AG04449 (cell line): ENCODE measurements around the gene GALNT5.

ENCODE experiments used
- CTCF ChIA-PET: fragments of 350-600 bp; formaldehyde crosslinking; extraction: SDS; loops from one replicate; lab custom pipeline; 2021; ENCODE audit warnings: antibody characterized with exemption; lab: Yijun Ruan, JAX
- POLR2A ChIA-PET: fragments of 400-600, 350-600 bp; formaldehyde crosslinking; extraction: SDS; loops from one replicate; lab custom pipeline; 2020; ENCODE audit warnings: antibody characterized with exemption, inconsistent platforms; lab: Yijun Ruan, JAX
- DNase-seq: peaks from one replicate; pipeline ENCODE4 v3.0.0-alpha.2; 2010; ENCODE audit warnings: low read depth, low spot score
- H3K4me3 ChIP-seq: 2 replicates; pipeline ENCODE4 v1.5.1; 2011; ENCODE audit warnings: low read depth, mild to moderate bottlenecking, control low read depth, low read length
- TF ChIP-seq, protein P1 (sequence below): IDR thresholded peaks from one replicate; pipeline ENCODE4 v1.5.1; 2011; ENCODE audit warnings: mild to moderate bottlenecking, moderate library complexity, low read length, control low read depth, inconsistent platforms; ENCODE audit not compliant: insufficient read depth; ENCODE audit errors: missing control alignments

The GALNT5 gene

GRCh38 chr2:157259960-157260359, 2.5 kb downstream of the GALNT5 start:
- TF ChIP-seq, protein P1, sequence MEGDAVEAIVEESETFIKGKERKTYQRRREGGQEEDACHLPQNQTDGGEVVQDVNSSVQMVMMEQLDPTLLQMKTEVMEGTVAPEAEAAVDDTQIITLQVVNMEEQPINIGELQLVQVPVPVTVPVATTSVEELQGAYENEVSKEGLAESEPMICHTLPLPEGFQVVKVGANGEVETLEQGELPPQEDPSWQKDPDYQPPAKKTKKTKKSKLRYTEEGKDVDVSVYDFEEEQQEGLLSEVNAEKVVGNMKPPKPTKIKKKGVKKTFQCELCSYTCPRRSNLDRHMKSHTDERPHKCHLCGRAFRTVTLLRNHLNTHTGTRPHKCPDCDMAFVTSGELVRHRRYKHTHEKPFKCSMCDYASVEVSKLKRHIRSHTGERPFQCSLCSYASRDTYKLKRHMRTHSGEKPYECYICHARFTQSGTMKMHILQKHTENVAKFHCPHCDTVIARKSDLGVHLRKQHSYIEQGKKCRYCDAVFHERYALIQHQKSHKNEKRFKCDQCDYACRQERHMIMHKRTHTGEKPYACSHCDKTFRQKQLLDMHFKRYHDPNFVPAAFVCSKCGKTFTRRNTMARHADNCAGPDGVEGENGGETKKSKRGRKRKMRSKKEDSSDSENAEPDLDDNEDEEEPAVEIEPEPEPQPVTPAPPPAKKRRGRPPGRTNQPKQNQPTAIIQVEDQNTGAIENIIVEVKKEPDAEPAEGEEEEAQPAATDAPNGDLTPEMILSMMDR: no peak
- peak overlapping the region; percentile 29 for H3K4me3 ChIP-seq
- POLR2A ChIA-PET: interaction anchor here (1.0 kb wide), 1 partner anchor 13 kb away, joined by 4 read pairs; no protein-coding TSS in a partner anchor
- no peak for DNase-seq
- CTCF ChIA-PET: interaction anchor here (0.9 to 1.3 kb wide), 4 partner anchors 11 to 44 kb away, joined by 3 to 7 read pairs (median 3); no protein-coding TSS in a partner anchor

DNA sequence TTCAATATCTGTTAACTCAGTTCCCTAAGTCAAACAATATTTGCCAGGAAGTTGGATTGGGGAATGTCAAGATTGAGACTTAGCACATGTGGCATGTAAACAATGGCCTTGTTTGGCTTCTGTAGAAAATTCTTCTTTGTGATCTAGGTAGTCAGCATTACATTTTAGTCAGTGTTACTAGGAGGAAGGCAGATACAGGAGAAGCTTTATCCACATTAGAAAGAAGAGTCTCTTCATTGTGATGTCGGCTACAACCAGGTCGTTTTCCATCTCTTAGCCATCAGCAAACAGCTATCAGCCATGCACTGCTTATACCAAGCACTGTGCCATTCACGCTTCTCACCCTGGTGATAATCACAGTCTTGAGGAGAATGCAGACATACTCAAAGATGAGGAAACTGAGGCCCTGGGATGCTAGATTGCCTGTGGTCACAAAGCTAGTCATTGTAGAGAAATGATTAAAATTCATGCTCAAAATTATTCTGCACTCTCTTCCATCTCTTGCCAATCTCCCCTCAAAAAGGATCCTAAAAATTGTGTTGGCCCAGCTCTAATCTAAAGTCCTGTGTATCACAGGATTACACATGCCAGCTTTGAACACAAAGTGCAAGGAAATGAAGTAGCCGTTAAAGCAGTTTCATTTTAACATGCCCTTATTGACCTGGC, 3.2 kb downstream of the GALNT5 start:
- no peak for DNase-seq
- POLR2A ChIA-PET: interaction anchor here (0.6 to 1.0 kb wide), 2 partner anchors 13 to 200 kb away, joined by 3 to 4 read pairs; no protein-coding TSS in a partner anchor
- TF ChIP-seq, protein P1: no peak

DNA sequence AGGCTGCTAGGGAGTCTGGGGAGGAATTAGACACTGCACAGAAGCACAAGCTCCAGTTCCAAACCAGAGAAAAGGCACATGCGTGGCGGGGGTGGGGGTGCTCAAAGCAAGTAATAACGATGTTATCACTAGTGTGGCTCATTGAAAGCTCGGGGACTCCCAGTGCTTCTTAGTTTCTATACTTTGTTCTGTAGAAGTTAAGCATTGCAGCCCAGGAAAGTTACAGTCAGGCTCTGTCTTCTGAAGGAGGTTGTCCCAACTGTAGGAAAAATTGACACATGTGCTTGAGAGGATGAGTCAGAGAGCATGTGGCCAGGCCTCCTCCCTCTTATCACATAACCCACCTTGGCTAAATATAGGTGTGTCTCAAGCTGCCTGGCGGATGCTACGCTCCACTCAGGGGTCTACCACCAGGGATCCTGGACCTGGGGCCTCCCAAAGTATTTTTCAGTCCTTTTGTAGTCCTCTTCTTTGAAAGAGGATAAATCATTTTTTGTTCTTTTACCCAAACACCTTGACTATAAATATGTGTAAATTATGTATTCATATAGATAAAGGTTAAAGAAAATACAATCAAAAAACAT, 3.8 kb downstream of the GALNT5 start:
- DNase-seq: no peak
- CTCF ChIA-PET: interaction anchor here (0.7 to 1.3 kb wide), 4 partner anchors 9 to 43 kb away, joined by 3 to 7 read pairs (median 4); no protein-coding TSS in a partner anchor
- TF ChIP-seq, protein P1: no peak
- POLR2A ChIA-PET: interaction anchor here (0.6 to 1.0 kb wide), 2 partner anchors 14 to 200 kb away, joined by 3 to 4 read pairs; no protein-coding TSS in a partner anchor
- peak overlapping the region; percentile 43 for H3K4me3 ChIP-seq

More for the DNA sequence above, 3.2 kb downstream of the GALNT5 start:
- CTCF ChIA-PET: interaction anchor here (0.7 to 1.3 kb wide), 4 partner anchors 9 to 43 kb away, joined by 3 to 7 read pairs (median 4); no protein-coding TSS in a partner anchor
- H3K4me3 ChIP-seq: peak overlapping the region; percentile 43

DNA sequence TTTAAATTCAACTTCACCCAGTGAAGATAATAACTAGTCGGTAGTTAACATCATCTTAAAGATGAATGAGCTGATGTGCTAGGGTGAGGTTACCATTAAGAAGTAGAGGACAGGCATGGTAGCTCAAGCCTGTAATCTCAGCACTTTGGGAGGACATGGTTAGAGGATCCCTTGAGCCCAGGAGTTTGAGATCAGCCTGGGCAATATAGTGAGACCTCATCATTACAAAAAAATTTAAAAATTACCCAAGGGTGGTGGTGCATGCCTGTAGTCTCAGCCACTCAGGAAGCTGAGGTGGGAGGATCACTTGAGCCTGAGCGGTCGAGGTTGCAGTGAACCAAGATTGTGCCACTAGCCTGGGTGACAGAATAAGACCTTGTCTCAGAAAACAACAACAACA, 4.7 kb downstream of the GALNT5 start:
- CTCF ChIA-PET: interaction anchor here (1.1 kb wide), 1 partner anchor 40 kb away, joined by 3 read pairs; no protein-coding TSS in a partner anchor
- POLR2A ChIA-PET: no interaction called here
- TF ChIP-seq, protein P1: no peak
- H3K4me3 ChIP-seq: no peak overlapping the region
- DNase-seq: no peak

GRCh38 chr2:157264099-157264498, 6.6 kb downstream of the GALNT5 start:
- POLR2A ChIA-PET: interaction anchor here (0.7 kb wide), 1 partner anchor 22 kb away, joined by 3 read pairs; no protein-coding TSS in a partner anchor
- DNase-seq: no peak
- TF ChIP-seq, protein P1: no peak
- CTCF ChIA-PET: interaction anchor here (1.5 to 3.2 kb wide), 3 partner anchors 38 to 70 kb away, joined by 4 to 12 read pairs (median 4); no protein-coding TSS in a partner anchor
- peak overlapping the region; percentile 31; the same call in 1 of the 2 replicates for H3K4me3 ChIP-seq

DNA sequence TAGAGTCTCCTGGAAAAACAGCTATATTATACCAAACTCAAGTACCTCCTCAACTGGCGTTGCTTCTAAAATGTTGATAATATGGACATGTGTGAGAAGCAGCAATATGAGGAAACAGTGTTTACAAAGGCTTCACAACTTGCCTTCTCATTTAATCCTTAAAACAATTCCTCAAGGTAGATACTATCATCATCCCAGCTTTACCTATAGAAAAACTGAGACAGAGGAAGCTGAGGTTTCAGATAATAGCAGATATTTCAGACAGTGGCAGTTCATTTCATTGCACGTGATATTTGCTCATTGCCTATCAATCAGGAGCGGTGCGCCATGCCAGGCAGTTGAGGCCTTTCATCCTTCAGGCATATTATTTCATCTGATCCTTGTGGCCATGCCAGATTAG, 8.3 kb downstream of the GALNT5 start:
- no peak for DNase-seq
- TF ChIP-seq, protein P1: no peak
- no peak overlapping the region for H3K4me3 ChIP-seq
- POLR2A ChIA-PET: no interaction called here
- CTCF ChIA-PET: interaction anchor here (3.2 kb wide), 1 partner anchor 36 kb away, joined by 12 read pairs; no protein-coding TSS in a partner anchor
